ENCODE results near the gene MLLT3. TPM values are rescaled to one million over a fixed set of nuclear protein-coding genes. Genes with fewer than 3 reads are reported as not detected.

Gene MLLT3
- total RNA-seq, 4 donors from 2014 or later: 4.8 to 17.8 (median 12.1) TPM

- TF ChIP-seq CTCF (IDR thresholded peaks at IDR 0.05): no peak
- no peak for ATAC-seq (ENCODE audit: low FRiP score)
- no peak for DNase-seq (ENCODE audit: low spot score)
These were observed 95.6 kb downstream of the MLLT3 start for GRCh38 chr9:20526500-20527319.

GRCh38 chr9:20524776-20525175, 97.5 kb downstream of the MLLT3 start:
- TF ChIP-seq CTCF (IDR thresholded peaks at IDR 0.05): no peak
- ATAC-seq (ENCODE audit: low FRiP score) (no peak), DNase-seq (ENCODE audit: low spot score) (no peak)

GRCh38 chr9:20518737-20519136, 103.6 kb downstream of the MLLT3 start:
- no peak for TF ChIP-seq CTCF (IDR thresholded peaks at IDR 0.05)
- DNase-seq (ENCODE audit: low spot score): no peak
- ATAC-seq (ENCODE audit: low FRiP score): no peak

- no peak for TF ChIP-seq CTCF (IDR thresholded peaks at IDR 0.05)
- ATAC-seq (ENCODE audit: low FRiP score): no peak
- DNase-seq (ENCODE audit: low spot score): no peak
These were observed 109.0 kb downstream of the MLLT3 start for GRCh38 chr9:20513126-20513913.

GRCh38 chr9:20512636-20513035, 109.7 kb downstream of the MLLT3 start:
- ATAC-seq (ENCODE audit: low FRiP score) (no peak), DNase-seq (ENCODE audit: low spot score) (no peak)
- TF ChIP-seq CTCF (IDR thresholded peaks at IDR 0.05): no peak

- ATAC-seq (ENCODE audit: low FRiP score) (no peak), DNase-seq (ENCODE audit: low spot score) (no peak)
- TF ChIP-seq CTCF (IDR thresholded peaks at IDR 0.05): no peak
These were observed 110.2 kb downstream of the MLLT3 start for GRCh38 chr9:20512106-20512505.
